Stimulated activated CD8-positive, alpha-beta memory T cell treated with anti-CD3 and anti-CD28 coated beads, Interleukin-12 subunit alpha, Interleukin-12 subunit beta, amount 100 ng/mL, for 4 hours (primary cell): ENCODE results near the gene DPP4.
"Not testable (repeated sequence)": the region's sequence is repeated elsewhere in the genome, so short reads cannot be mapped to it uniquely, and the experiment has no call there.

Experiments used
- DNase-seq: peaks from one replicate; pipeline ENCODE4 v3.0.0-alpha.2; 2020; ENCODE audit warnings: low read depth

DPP4 gene

GRCh38 chr2:161988589-161988988, 85.4 kb downstream of the DPP4 start:
- DNase-seq = no peak

- DNase-seq = no peak
These were observed 86.7 kb downstream of the DPP4 start for GRCh38 chr2:161987311-161987710.

- no peak for DNase-seq
These were observed 90.1 kb downstream of the DPP4 start for GRCh38 chr2:161983866-161984265.

- no peak for DNase-seq
These were observed 90.7 kb downstream of the DPP4 start for GRCh38 chr2:161983331-161983651.

GRCh38 chr2:161982548-161983330, 91.3 kb downstream of the DPP4 start:
- no peak for DNase-seq

GRCh38 chr2:161981679-161982250, 92.2 kb downstream of the DPP4 start:
- DNase-seq = no peak

GRCh38 chr2:161980976-161981375, 93.0 kb downstream of the DPP4 start:
- DNase-seq = no peak

- no peak for DNase-seq
These were observed 94.5 kb downstream of the DPP4 start for GRCh38 chr2:161979490-161979889.

GRCh38 chr2:161977926-161978325, 96.1 kb downstream of the DPP4 start:
- not testable (repeated sequence) for DNase-seq

GRCh38 chr2:161976917-161977316, 97.1 kb downstream of the DPP4 start:
- DNase-seq = no peak

GRCh38 chr2:161976295-161976694, 97.7 kb downstream of the DPP4 start:
- DNase-seq = no peak

GRCh38 chr2:161975813-161976160, 98.2 kb downstream of the DPP4 start:
- DNase-seq = no peak

- DNase-seq = no peak
These were observed 98.8 kb downstream of the DPP4 start for GRCh38 chr2:161975062-161975812.

GRCh38 chr2:161974461-161974860, 99.6 kb downstream of the DPP4 start:
- no peak for DNase-seq

GRCh38 chr2:161972866-161973265, 101.1 kb downstream of the DPP4 start:
- no peak for DNase-seq

- no peak for DNase-seq
These were observed 101.8 kb downstream of the DPP4 start for GRCh38 chr2:161972232-161972631.

GRCh38 chr2:161971551-161971950, 102.5 kb downstream of the DPP4 start:
- no peak for DNase-seq

GRCh38 chr2:161969159-161969558, 104.9 kb downstream of the DPP4 start:
- no peak for DNase-seq

- DNase-seq = no peak
These were observed 108.0 kb downstream of the DPP4 start for GRCh38 chr2:161965994-161966393.

- no peak for DNase-seq
These were observed 109.9 kb downstream of the DPP4 start for GRCh38 chr2:161964160-161964559.

GRCh38 chr2:161962160-161962559, 111.9 kb downstream of the DPP4 start:
- no peak for DNase-seq

- DNase-seq = no peak
These were observed 113.0 kb downstream of the DPP4 start for GRCh38 chr2:161961061-161961460.

- DNase-seq = no peak
These were observed 117.3 kb downstream of the DPP4 start for GRCh38 chr2:161956738-161957137.
